HPDE6-E6E7 (cell line): ENCODE results near the gene SSR3.

Experiments
- DNase-seq: peaks from one replicate; pipeline ENCODE4 v3.0.0; 2011; ENCODE audit warnings: missing footprints; ENCODE audit errors: extremely low spot score

SSR3 gene

DNA sequence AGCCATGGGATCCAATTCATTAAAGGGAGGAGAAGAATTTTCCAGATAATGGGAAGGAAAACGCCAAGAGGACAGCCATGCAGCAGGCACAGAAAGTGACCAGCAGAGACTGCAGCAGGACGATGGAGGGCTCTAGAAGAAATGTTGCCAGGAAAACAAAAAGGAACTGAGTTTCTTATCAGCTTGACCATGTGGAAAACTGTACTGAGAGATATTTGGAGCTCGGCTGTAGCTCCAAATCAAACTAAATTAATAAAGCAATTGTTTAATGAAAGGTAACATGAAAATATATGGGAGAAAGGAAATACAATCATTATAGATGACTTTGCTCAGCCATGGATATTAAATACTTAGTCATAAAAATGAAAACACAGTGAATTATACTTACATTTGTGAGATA is 63.7 kb downstream of the SSR3 start:
- DNase-seq: no peak
